GM18526 (cell line): ENCODE results near the gene RAPGEF4.

Experiments
- POLR2A ChIP-seq: IDR thresholded peaks from 3 replicates; pipeline ENCODE4 v1.6.1; 2011; ENCODE audit not compliant: insufficient read length; ENCODE audit errors: extremely low read depth

Gene RAPGEF4

DNA sequence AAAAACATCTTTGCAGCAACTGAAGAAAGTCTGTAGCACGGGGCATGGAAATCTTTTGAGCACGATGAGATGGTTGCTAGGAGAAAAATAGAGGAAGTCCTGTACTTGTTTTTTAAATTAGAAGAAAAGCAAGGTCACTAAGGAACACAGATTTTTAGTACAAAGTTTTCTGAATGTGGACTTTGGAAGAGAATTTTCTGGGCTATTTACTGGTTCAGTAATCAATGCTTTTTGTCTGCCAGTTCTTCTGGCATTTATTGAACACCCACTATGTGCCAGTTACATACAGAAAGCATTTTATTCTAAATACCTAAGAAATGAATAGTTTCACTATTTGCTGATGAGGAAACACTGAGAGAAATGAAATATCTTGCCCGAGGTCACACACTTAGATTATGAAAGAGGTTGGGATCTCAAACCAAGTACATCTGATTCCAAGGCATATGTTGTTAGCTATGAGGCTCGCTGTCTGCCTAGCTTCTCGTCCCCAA lies 324.4 kb downstream of the RAPGEF4 start:
- TF ChIP-seq POLR2A: no peak

DNA sequence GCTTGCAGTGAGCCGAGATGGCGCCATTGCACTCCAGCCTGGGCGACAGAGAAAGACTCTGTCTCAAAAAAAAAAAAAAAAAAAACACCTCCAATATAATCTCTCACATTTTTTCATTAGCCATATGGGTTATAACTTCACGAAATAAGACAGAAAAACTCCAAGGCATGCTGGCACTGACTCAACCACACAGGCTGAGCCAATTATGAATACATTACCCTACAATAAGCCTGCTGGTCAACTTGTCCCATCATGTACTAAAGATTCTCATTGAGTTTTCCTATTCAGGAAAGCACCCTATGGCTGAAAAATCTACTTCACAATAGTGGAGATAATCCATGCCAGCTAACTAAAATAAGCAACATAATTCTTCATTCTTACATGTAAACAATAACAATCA lies 327.2 kb downstream of the RAPGEF4 start:
- no peak for TF ChIP-seq POLR2A

DNA sequence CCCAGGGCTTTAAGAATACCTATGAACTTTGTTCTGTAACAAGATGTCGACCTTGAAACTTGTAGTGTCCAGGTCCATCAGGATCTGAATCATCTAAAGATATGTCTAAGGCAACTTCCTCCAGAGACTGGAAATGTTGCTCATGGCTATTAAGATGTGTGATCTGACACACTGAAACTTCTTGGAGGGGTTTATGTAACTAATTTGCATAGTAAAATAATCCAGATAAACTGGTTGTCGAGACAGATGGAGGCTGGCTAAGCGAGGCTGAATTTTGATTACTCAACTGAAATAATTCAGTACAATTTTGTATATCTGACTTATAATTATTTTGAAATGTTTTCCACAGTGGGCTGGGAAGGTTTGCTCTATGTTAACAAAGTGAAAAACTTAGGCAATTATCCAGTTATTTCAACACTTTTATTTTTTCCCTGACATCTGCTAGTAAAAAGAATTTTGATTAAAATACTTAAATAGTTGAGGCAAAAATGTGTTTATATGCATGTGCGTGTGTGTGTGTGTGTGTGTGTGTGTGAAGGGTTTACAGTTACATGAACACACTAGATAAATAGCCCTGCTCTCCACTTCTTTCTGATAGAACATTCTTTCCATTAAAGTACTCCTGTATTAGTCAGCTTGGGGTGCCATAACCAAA lies 328.6 kb downstream of the RAPGEF4 start:
- TF ChIP-seq POLR2A: no peak

DNA sequence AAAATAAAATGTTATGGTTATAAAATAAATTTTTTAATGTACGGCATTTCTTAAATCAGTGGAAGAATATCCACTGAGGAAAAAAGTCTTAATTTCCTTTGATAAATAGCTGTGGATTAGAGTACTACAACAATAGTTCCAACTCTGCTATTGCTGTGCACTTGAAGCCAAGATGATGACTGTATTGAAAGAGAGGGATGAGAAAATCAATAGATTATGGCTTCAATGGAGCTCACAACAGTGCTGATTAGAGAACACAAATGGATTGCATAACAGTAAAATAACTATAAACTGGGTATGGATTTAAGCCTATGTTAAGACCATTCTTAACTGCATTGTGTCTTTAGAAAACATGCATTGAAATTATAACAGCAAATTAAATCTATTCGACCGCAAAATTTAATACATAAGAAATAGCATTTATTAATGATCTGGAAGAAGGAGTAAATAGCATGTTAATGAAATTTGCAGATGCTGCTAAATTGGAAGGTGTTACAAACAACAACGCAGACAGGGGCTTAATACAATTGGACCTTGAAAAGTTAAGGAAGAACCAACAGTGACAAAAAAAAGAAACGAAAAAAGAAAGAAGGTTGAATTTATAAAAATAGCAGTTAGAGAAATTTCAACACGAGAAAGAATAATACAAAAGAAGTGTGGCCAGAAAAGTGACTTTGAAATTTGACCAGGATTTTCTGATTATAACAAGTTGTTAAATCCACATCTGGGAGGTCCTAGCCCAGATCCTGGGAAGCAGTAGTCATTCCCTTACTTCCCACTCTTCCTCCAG lies 331.4 kb downstream of the RAPGEF4 start:
- TF ChIP-seq POLR2A: no peak

DNA sequence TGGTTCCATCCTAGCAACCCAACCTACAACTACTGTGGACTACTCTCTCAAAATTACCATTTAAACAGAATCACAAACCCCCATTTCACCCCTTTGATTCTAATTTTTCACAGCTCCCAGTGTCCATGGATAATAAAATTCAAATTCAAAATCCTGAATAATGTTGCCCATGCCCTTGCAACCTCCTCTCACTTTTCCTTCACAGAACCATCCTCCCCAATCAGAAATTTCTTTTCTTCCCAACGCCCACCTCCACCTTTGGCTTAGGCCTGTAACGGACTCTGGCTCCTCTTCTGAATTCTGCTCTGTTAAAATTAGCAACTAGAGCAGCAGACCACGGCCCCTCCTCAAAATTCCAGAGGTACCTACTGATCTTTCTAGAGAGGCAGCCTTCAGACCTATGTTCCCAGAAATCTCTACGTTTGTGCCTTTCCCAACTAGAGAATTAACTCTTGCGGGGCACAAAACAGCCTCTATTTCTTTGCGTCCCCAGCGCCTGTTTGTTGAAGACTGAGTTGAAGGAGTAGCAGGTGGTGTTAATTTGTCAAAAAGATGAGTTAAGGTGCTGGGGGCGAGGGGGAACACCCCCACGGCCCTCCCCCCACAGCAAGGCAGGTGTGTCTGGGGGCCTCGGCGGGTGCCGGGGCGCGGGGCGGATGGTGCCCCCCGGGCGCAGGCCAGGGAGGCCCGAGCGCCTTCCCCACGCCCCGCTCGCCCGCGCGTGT lies 339.6 kb downstream of the RAPGEF4 start:
- no peak for TF ChIP-seq POLR2A

DNA sequence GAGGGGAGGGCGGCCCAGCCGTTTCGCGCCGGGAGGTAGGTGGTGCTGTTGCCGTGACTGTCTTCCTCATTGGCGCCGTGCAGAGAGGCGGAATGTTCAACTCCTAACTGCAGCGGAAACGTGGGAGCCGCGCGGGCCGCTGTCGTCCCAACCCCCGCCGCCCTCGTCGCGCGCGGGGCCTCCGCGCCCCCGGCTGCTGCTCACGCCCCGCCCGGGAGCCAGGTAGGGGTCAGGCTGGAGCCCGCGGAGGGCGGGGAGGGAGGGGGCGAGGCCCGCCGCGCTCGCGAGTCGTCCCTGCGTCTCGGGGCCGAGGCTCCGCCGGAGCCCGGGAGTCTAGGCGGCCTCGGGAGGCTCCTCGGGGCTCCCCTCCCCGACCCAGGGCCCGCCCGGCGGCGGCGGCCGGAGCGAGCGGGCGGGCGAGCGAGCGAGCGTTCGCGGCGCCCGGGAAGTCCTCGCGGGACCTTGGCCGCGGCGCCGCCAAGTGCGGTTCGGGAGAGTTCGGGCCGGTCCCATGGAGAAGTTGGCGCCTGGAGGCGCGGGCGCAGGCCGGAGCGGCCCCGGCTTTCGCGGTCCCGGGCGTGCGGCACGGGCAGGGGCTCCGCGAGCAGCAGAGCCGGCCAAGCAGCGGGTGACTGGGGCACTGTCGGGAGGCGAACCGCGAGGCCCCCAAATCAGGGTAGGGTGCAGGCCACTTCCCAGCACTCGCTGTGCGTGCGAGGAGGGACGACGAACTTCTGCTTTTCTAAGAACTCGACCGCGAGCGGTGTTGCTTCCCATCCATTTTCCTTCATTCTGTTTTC lies 340.3 kb downstream of the RAPGEF4 start, which contains the start of gene MAP3K20:
Gene MAP3K20, plus strand, starts transcription at position 66 of the 800 bp plus-strand sequence. CDS start 15,186 bp downstream, outside the sequence.
- peak; percentile 29 for TF ChIP-seq POLR2A

DNA sequence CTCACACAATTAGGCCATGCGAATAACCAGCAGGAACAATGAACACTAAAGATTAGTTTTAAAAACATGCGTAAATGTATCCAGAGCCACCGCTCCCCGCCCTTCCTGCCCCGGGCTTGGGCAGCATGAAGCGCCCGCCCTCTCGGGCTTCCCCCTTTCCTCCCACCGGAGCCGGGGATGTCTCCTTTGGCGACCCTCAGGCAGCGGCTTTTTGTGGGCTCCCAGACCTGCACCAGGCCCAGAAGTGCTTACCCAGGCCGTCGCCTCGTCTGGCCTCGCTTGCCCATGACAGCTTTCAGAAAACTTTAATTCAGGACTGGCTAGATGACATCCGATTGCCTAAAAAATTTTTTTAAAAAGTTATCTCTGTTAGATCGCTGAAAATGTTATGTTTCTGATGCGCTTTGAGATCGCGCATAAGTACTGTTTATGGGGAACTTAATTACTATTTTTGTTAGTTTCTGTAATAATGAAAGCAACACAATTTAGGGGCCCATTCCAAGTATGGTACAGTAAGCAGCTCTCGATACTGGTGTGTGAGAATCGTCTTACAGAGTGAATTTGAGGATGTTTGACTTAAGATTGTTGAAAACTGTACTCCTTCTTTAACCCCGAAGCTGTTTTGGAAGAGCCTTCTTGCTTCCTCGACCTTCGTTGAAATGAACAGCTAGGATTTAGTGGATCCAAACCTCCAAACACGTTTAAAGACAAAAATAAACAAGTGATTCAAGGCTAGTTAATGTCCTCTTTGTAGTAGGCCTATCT lies 341.1 kb downstream of the RAPGEF4 start:
- TF ChIP-seq POLR2A: no peak

GRCh38 chr2:173077506-173078177 lies 342.0 kb downstream of the RAPGEF4 start:
- no peak for TF ChIP-seq POLR2A

GRCh38 chr2:173079141-173079540 lies 343.5 kb downstream of the RAPGEF4 start:
- no peak for TF ChIP-seq POLR2A

GRCh38 chr2:173079973-173080860 lies 344.6 kb downstream of the RAPGEF4 start:
- TF ChIP-seq POLR2A: no peak

DNA sequence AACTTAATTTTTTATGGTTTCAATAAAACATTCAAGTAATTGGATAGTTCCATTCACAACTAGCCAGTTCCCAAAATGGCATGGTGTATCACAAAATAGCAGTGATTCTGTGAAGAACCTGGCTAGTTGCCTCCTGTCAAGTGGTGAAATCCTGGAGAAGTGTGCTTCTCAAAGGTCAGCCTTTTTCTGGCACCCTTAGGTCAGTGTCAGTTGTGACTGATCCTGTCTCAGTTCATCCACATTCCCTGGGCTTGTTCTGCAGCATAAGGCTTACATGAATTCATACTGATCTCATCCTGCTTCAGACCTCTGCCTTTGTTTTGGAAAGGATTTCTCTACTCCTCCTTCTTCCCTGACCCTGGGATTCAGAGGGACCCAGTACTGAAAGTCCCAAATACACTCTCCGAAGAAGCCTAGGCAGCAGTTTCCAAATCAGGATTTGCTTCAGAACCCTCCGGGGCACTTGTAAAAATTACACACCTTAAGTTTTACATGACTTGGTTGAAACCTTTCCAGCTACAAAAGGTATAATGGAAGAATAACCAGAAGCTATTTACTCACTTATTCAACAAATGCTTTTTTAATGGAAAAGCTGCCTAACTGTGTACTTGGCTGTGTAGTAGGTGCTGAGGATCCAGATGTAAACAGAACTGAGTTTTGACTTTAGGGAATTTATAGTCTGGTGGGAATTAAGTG lies 351.0 kb downstream of the RAPGEF4 start:
- TF ChIP-seq POLR2A: no peak

DNA sequence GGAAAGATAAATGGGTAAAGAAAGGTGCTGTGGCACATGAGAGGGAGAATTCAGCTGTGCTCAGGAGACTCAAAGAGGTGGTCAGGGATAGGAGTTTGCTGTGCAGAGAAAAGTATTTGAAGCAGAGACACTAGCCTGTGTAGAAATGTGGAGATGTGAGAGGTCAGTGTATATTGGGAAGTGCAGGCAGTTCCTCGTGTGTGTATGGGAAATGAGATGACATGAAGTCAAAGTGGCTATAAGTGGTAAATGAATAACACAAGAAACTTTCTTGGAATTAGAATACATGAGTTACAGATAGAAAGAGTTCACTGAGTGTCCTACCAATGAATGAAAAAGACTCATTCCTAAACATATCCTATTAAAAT lies 351.6 kb downstream of the RAPGEF4 start:
- no peak for TF ChIP-seq POLR2A

GRCh38 chr2:173087793-173088496 lies 352.3 kb downstream of the RAPGEF4 start:
- TF ChIP-seq POLR2A: no peak
